ENCODE results near the gene TRDMT1.

TRDMT1 gene, protein sequence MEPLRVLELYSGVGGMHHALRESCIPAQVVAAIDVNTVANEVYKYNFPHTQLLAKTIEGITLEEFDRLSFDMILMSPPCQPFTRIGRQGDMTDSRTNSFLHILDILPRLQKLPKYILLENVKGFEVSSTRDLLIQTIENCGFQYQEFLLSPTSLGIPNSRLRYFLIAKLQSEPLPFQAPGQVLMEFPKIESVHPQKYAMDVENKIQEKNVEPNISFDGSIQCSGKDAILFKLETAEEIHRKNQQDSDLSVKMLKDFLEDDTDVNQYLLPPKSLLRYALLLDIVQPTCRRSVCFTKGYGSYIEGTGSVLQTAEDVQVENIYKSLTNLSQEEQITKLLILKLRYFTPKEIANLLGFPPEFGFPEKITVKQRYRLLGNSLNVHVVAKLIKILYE

DNA sequence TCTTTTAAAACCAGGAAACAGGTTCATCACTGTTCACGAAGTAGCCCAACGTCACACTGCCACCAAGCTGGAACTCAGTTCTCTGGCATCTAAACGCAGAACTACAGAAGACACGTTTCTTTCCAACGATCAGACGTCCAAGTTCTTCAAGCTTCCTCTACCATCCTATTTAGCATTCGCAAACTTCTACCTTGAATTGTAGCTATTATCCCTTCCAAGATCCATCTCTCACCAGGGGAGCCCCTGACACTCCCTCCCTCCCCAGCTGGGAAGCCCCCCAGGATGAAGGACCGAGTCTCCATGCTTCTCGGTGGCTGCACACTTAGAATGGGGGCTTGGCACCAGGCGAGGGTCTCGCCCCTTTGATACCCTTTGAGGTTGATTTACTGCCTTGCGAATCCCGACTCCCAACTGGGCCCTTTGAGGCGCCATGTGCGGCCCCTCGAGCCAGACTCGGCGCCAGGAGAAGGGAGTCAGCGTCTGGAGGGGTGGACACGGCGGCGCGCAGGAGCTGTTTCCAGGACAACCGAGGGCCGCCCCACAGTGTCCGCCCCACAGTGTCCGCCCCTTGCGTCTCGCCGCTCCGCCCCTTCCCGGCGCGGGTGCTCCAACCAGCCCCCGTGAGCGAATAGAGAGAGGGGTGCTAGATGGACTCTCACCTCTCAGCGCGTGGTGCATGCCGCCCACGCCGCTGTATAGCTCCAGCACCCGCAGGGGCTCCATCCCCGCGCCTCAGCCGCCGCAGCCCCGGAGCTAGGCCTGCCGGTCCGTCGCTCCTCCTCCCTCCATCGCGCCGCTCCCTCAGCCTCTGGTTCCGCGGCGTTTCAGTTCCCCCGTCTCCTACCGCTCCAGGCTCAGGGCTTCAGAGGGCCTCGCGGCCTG lies at the start of gene TRDMT1:
Gene TRDMT1 (minus strand): TSS at position 761 of the 882 bp plus-strand sequence. CDS start 38 bp downstream, at position 723.
- peak; percentile 72 for DNase-seq

- DNase-seq = no peak
Measured at GRCh38 chr10:17250736-17251135, 49.3 kb upstream of the TRDMT1 start.

DNA sequence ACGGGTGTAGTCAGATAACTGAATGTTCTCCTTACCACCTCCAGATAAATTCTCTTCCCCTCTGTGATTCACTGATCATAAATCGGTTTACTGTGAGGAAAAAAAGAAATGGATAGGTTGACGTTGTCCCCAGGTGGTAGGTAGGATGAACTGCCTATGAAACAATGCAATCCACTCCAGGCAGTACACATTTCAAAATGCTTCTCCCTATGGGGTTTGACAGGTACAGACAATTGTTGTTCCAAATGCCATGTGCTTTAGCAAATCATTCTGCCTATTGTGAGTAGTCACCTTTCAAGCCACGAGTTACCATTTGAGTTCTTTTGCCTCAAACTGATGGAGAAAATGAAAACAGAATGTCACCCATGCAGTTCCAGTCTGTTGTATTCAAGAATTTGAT lies 48.3 kb upstream of the TRDMT1 start:
- DNase-seq = no peak

GRCh38 chr10:17248964-17249363 lies 47.5 kb upstream of the TRDMT1 start:
- no peak for DNase-seq

DNA sequence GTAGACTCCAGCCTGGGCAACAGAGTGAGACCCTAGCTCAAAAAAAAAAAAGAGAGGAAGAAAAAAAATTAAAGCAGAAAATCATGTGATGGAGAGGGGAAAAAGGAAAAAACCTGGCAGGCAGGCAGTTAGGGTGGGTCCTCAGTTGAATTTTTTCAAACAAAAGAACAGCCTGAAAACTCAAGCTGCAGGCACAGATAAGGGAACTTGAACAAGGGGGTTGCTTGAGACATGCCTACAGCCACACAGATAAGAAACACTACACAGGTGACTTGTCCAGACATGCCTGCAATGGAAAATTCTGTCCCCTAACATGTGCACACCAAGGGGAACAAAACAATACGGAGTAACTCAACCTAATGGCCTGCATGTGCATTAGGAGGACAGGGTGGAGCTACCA lies 45.7 kb upstream of the TRDMT1 start:
- no peak for DNase-seq

- DNase-seq = no peak
Measured at GRCh38 chr10:17244700-17245365, 43.4 kb upstream of the TRDMT1 start.

DNA sequence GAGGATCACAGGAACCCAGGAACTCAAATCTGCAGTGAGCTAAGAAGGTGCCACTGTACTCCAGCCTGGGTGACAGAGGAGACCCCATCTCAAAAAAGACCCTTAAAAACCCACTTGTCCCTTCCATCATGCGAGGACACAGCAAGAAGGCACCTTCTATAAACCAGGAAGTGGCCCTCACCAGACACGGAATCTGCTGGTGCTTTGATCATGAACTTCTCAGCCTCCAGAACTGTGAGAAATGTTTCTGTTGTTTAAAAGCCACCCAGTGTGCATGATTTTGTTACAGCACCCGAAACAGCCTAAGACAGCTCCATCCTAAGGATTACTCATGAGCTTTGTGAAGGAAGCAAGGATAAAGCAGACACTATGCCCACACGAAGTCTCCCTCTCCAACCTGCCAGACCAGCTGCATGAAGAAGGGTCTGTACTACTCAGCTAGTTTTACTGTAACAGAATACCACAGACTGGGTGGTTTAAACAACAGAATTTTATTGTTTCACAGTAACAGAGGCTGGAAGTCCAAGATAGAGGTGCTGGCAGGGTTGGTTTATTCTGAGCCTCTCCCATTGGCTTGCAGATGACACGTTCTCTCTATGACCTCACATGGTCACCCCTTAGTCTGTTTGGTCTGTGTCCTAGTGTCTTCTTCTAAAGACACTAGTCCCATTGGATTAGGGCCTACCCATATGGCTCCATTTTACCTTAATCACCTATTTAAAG lies 40.3 kb upstream of the TRDMT1 start:
- DNase-seq = no peak

- DNase-seq = no peak
Measured at GRCh38 chr10:17240616-17241015, 39.1 kb upstream of the TRDMT1 start.

DNA sequence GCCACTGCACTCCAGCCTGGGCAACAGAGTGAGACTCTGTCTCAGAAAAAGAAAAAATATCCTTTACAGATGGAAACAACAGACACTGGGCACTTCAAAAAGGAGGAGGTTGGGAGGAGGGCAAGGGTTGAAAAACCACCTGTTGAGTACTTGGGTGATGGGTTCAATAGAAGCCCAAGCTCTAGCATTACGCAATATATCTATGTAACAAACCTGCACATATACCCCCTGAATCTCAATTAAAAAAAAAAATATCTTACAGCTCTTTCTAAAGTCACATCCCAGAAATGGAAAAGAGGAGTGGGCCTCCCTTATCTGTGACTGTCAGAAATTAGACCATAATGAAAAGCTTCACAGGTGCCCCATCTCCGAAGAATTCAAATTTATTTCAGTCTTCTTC lies 38.6 kb upstream of the TRDMT1 start:
- no peak for DNase-seq

DNA sequence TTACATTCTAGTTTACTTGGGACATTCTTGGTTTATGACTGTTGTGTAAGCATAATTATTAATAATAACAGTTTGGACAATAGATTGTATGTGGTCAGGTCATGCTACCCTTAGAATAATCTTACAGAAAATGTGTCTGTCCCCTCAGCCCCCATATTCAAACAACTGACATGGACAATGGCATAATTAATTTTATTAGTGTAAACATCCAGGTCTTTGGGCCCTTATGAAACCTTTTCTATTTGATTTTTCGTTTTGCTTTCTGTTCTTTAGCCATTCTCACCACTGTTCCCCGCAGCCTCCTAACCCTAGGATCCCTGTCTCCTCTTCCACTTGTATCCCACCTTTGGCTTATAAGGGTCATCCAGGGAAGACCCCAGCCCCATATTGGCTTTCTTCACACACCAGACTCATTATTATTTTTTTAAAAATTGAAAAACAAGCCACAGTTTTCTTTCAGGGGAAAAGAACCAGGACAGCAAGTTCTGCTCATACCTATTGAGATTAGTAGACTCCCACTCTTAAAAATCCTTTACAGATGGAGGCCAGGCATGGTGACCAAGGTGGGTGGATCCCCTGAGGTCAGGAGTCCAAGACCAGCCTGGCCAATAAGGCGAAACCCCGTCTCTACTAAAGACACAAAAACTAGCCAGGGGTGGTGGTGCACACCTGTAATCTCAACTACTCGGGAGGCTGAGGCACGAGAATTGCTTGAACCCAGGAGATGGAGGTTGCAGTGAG lies 38.0 kb upstream of the TRDMT1 start:
- no peak for DNase-seq

DNA sequence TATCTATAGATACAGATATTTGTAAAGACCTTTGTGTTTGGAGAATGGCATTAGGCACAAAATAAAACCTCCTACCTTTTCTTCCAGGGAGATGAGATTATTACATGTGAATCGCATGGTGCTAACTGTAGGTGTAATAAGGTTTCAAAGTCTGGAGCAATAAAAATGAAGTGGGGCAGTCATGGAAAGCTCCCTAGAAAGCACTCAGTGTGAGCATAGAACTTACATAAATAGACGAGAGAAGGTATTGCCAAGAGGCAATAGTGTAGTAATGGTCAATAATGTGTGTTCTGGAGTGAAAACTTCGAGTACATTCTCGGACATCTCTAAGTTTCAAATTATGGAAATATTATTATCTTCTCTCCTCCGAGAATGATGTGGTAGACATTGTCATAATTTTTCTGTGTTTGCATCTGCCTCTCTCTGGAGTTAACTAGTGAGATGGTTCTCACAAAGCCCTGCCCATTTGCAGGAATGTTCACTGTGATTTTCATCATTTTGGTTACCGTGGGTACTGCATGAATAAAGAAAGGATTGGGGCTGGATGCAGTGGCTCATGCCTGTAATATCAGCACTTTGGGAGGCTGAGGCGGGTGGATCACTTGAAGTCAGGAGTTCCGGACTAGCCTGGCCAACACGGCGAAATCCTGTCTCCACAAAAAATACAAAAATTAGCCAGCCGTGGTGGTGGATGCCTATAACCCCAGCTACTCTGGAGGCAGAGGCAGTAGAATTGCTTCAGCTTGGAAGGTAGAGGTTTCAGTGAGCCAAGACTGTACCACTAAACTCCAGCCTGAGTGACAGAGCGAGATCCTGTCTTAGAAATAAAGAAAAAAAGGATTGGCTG lies 37.2 kb upstream of the TRDMT1 start:
- DNase-seq = no peak

GRCh38 chr10:17237915-17238444 lies 36.5 kb upstream of the TRDMT1 start:
- no peak for DNase-seq

- no peak for DNase-seq
Measured at GRCh38 chr10:17237149-17237527, 35.7 kb upstream of the TRDMT1 start.

GRCh38 chr10:17236468-17237148 lies 35.1 kb upstream of the TRDMT1 start:
- DNase-seq = no peak

DNA sequence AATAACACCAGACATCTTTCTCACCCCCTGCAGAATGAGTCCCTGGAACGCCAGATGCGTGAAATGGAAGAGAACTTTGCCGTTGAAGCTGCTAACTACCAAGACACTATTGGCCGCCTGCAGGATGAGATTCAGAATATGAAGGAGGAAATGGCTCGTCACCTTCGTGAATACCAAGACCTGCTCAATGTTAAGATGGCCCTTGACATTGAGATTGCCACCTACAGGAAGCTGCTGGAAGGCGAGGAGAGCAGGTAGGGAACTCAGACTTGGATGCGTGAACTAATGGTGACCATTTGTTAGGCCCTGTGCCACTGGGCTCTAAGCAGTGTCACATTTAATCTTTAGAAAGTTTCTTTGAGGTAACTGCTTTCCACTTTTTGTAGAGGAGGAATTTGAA lies 33.7 kb upstream of the TRDMT1 start:
- DNase-seq = no peak

DNA sequence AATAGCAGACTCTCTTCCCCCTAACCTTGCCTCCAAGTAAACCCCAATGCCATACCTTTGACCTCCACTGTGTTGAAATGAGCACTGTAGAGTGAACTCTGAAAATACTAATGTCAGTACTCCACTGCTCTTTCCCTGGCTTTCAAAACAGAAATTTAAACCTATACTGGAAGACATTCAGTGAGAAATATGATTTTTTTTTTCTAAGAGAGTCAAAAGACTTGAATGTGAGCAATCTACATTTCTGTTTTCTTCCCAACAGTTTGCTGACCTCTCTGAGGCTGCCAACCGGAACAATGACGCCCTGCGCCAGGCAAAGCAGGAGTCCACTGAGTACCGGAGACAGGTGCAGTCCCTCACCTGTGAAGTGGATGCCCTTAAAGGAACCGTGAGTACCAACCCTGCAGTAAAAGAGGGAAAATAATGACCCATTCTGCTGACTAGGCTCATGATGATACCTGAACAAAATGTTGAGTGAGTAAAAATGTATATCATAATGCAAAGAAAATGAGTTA lies 33.0 kb upstream of the TRDMT1 start:
- DNase-seq = no peak

GRCh38 chr10:17233286-17233991 lies 32.0 kb upstream of the TRDMT1 start:
- DNase-seq = no peak

GRCh38 chr10:17232276-17232960 lies 30.9 kb upstream of the TRDMT1 start:
- no peak for DNase-seq

DNA sequence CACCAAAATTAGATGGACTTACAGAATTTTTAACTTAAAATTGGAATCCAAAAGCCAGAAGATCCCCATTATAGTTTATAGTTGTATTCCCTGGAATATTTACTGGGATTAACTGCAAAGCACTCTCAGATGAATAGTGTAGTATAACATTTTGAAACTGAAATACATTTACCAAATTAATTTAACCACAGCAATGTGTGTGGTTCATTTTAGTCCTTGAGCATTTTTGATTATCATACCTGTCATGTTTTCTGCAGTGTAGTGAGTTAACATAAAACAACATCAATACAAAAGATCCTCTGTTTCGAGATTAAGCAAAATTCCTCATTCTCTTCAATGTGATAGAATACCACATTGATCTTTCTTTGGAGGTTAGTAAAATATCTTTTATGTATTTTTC lies 30.3 kb upstream of the TRDMT1 start:
- DNase-seq = no peak
